Colon (tissue), 2 donors: ENCODE data around the gene CLIP1.

Experiments used
- FAIRE-seq: peaks from 2 replicates; lab custom pipeline; 2012; peaks lifted over from hg19 to GRCh38; lab: Jason Lieb, UNC
- donor health status: control.
- donor health status: control.

CLIP1 gene

GRCh38 chr12:122355706-122356105 is 66.8 kb downstream of the CLIP1 start:
- no peak for FAIRE-seq

GRCh38 chr12:122354958-122355641 is 67.4 kb downstream of the CLIP1 start:
- no peak for FAIRE-seq

- FAIRE-seq: no peak
Observed at GRCh38 chr12:122352394-122352793, 70.1 kb downstream of the CLIP1 start.

GRCh38 chr12:122350141-122350848 is 72.2 kb downstream of the CLIP1 start:
- FAIRE-seq: no peak

- no peak for FAIRE-seq
Observed at GRCh38 chr12:122349078-122349477, 73.4 kb downstream of the CLIP1 start.

- FAIRE-seq: no peak
Observed at GRCh38 chr12:122348505-122348904, 74.0 kb downstream of the CLIP1 start.

GRCh38 chr12:122346054-122346453 is 76.4 kb downstream of the CLIP1 start:
- no peak for FAIRE-seq

- no peak for FAIRE-seq
Observed at GRCh38 chr12:122345042-122345441, 77.4 kb downstream of the CLIP1 start.

GRCh38 chr12:122336015-122336946 is 86.2 kb downstream of the CLIP1 start:
- FAIRE-seq: no peak

GRCh38 chr12:122333142-122334087 is 89.1 kb downstream of the CLIP1 start:
- no peak for FAIRE-seq

GRCh38 chr12:122327494-122328385 is 94.7 kb downstream of the CLIP1 start:
- FAIRE-seq: no peak

- FAIRE-seq: no peak
Observed at GRCh38 chr12:122327014-122327413, 95.5 kb downstream of the CLIP1 start.

- FAIRE-seq: no peak
Observed at GRCh38 chr12:122326586-122326985, 95.9 kb downstream of the CLIP1 start.

GRCh38 chr12:122323311-122324019 is 99.0 kb downstream of the CLIP1 start:
- FAIRE-seq: no peak

- no peak for FAIRE-seq
Observed at GRCh38 chr12:122322501-122322900, 100.0 kb downstream of the CLIP1 start.

GRCh38 chr12:122318607-122319605 is 103.6 kb downstream of the CLIP1 start:
- FAIRE-seq: no peak

- no peak for FAIRE-seq
Observed at GRCh38 chr12:122312926-122313325, 109.5 kb downstream of the CLIP1 start.

GRCh38 chr12:122311696-122312095 is 110.8 kb downstream of the CLIP1 start:
- FAIRE-seq: no peak
